ENCODE data around the gene INTS11.

Gene INTS11

GRCh38 chr1:1345860-1346500, 21.5 kb upstream of the INTS11 start:
- no peak overlapping the region for H3K4me3 ChIP-seq (ENCODE audit: low read depth, low read length)
- no peak overlapping the region for H3K27ac ChIP-seq (ENCODE audit: extremely low read depth, low read depth, low read length)
- CTCF ChIA-PET: interaction anchor here (0.5 to 3.5 kb wide), 3 partner anchors 27 to 224 kb away, joined by 3 to 18 read pairs (median 3); no protein-coding TSS in a partner anchor
- TF ChIP-seq ZNF423 (tag by site-specific recombination; IDR thresholded peaks at IDR 0.05) (no peak), ZNF707 (tag by site-specific recombination; IDR thresholded peaks at IDR 0.05) (no peak), ZNF529 (tag by site-specific recombination; IDR thresholded peaks at IDR 0.05; ENCODE audit: insufficient replicate concordance) (no peak), BCL11A (tag by site-specific recombination; IDR thresholded peaks at IDR 0.05; ENCODE audit: low read depth) (0 out of 2 replicates have a peak, but pooled peaks have one; percentile 45), ZNF16 (tag by site-specific recombination; IDR thresholded peaks at IDR 0.05; ENCODE audit: low read depth) (no peak), ZSCAN23 (tag by site-specific recombination; IDR thresholded peaks at IDR 0.05) (no peak), ZNF621 (tag by site-specific recombination; IDR thresholded peaks at IDR 0.05) (no peak), TCF7L2 (IDR thresholded peaks at IDR 0.05; ENCODE audit: borderline replicate concordance, low read depth, low read length) (no peak), ZSCAN30 (tag by site-specific recombination; IDR thresholded peaks at IDR 0.05) (no peak), ZIC2 (tag by site-specific recombination; IDR thresholded peaks at IDR 0.05) (no peak), REPIN1 (tag by site-specific recombination; IDR thresholded peaks at IDR 0.05; ENCODE audit: low read depth) (no peak), ZNF292 (tag by site-specific recombination; IDR thresholded peaks at IDR 0.05; ENCODE audit: borderline replicate concordance, low read depth) (no peak), ZNF654 (tag by site-specific recombination; IDR thresholded peaks at IDR 0.05; ENCODE audit: low read depth) (no peak), ZNF747 (tag by site-specific recombination; IDR thresholded peaks at IDR 0.05) (no peak), ZNF777 (tag by site-specific recombination; IDR thresholded peaks at IDR 0.05; ENCODE audit: borderline replicate concordance) (no peak), CTCF (tag by site-specific recombination; IDR thresholded peaks at IDR 0.05) (no peak), GLIS2 (tag by site-specific recombination; IDR thresholded peaks at IDR 0.05) (0 out of 2 replicates have a peak, but pooled peaks have one; percentile 6), ZNF404 (tag by site-specific recombination; IDR thresholded peaks at IDR 0.05) (no peak), ZNF175 (tag by site-specific recombination; IDR thresholded peaks at IDR 0.05) (no peak), ZNF530 (tag by site-specific recombination; IDR thresholded peaks at IDR 0.05; ENCODE audit: low read depth) (no peak), ZFP69B (tag by site-specific recombination; IDR thresholded peaks at IDR 0.05) (no peak), ZNF354C (tag by site-specific recombination; IDR thresholded peaks at IDR 0.05; ENCODE audit: borderline replicate concordance, low read depth) (no peak), ZNF394 (tag by site-specific recombination; IDR thresholded peaks at IDR 0.05; ENCODE audit: borderline replicate concordance) (no peak), BCL11B (tag by site-specific recombination; IDR thresholded peaks at IDR 0.05; ENCODE audit: low read depth) (peak; percentile 51; the same call in 1 of the 2 replicates), ZNF223 (tag by site-specific recombination; IDR thresholded peaks at IDR 0.05) (peak; percentile 65; the same call in 1 of the 2 replicates), PBX3 (CRISPR knock-in tag; IDR thresholded peaks at IDR 0.05) (no peak), ZNF202 (tag by site-specific recombination; IDR thresholded peaks at IDR 0.05; ENCODE audit: borderline replicate concordance) (no peak), ZNF692 (tag by site-specific recombination; IDR thresholded peaks at IDR 0.05) (no peak), ZNF37A (tag by site-specific recombination; IDR thresholded peaks at IDR 0.05) (no peak), ZNF549 (tag by site-specific recombination; IDR thresholded peaks at IDR 0.05) (no peak), SETDB1 (IDR thresholded peaks at IDR 0.05; ENCODE audit: insufficient read length, low read length) (no peak)
- no peaks in the 10 kb centered on the region for H3K9me3 ChIP-seq (ENCODE audit: control insufficient read depth, insufficient read depth, low read depth, low read length)
- peaks cover 7% of the 10 kb centered on the region for H3K4me1 ChIP-seq (ENCODE audit: control insufficient read depth, insufficient read depth, low read length)
- H3K36me3 ChIP-seq (ENCODE audit: control insufficient read depth in 2 of 2, insufficient read depth in 1 of 2, low read length in 2 of 2): peaks cover 0 to 37% of the 10 kb centered on the region in 2 experiments; a peak in 2 of 3 replicates
- POLR2A ChIA-PET: interaction anchor here (0.6 to 1.0 kb wide), 2 partner anchors 9 to 140 kb away, joined by 3 read pairs; no protein-coding TSS in a partner anchor

Data from HEK293 (cell line).